SIG-M5 treated with dmso at 0.1 percent for 504 hours (cell line): ENCODE results near the gene PARD3.

Experiments used
- DNase-seq: peaks from one replicate; lab custom pipeline; 2025; ENCODE audit not compliant: unreplicated experiment; lab: John Stamatoyannopoulos, UW

PARD3 gene

GRCh38 chr10:34153663-34154382 is 661.3 kb downstream of the PARD3 start:
- DNase-seq: no peak

GRCh38 chr10:34152434-34152833 is 662.7 kb downstream of the PARD3 start:
- no peak for DNase-seq

- DNase-seq: no peak
These were observed 663.2 kb downstream of the PARD3 start for GRCh38 chr10:34151931-34152330.

- no peak for DNase-seq
These were observed 663.6 kb downstream of the PARD3 start for GRCh38 chr10:34151481-34151880.

GRCh38 chr10:34150103-34150502 is 665.0 kb downstream of the PARD3 start:
- no peak for DNase-seq

GRCh38 chr10:34148305-34148657 is 666.8 kb downstream of the PARD3 start:
- DNase-seq: no peak

- no peak for DNase-seq
These were observed 667.3 kb downstream of the PARD3 start for GRCh38 chr10:34147641-34148304.

- DNase-seq: no peak
These were observed 669.4 kb downstream of the PARD3 start for GRCh38 chr10:34145715-34146114.

- no peak for DNase-seq
These were observed 671.6 kb downstream of the PARD3 start for GRCh38 chr10:34143466-34143865.

GRCh38 chr10:34141032-34141680 is 673.9 kb downstream of the PARD3 start:
- DNase-seq: no peak

GRCh38 chr10:34139559-34139958 is 675.5 kb downstream of the PARD3 start:
- DNase-seq: no peak

- no peak for DNase-seq
These were observed 677.1 kb downstream of the PARD3 start for GRCh38 chr10:34137955-34138354.

- no peak for DNase-seq
These were observed 677.9 kb downstream of the PARD3 start for GRCh38 chr10:34137201-34137600.

- DNase-seq: no peak
These were observed 679.6 kb downstream of the PARD3 start for GRCh38 chr10:34135515-34135914.

- no peak for DNase-seq
These were observed 680.5 kb downstream of the PARD3 start for GRCh38 chr10:34134602-34135001.

GRCh38 chr10:34133406-34133805 is 681.7 kb downstream of the PARD3 start:
- DNase-seq: no peak

- DNase-seq: no peak
These were observed 683.9 kb downstream of the PARD3 start for GRCh38 chr10:34131152-34131551.

GRCh38 chr10:34127676-34128075 is 687.4 kb downstream of the PARD3 start:
- no peak for DNase-seq

- no peak for DNase-seq
These were observed 688.5 kb downstream of the PARD3 start for GRCh38 chr10:34126371-34127151.

- DNase-seq: no peak
These were observed 689.4 kb downstream of the PARD3 start for GRCh38 chr10:34125702-34126101.

GRCh38 chr10:34124522-34125035 is 690.5 kb downstream of the PARD3 start:
- peak; percentile 17 for DNase-seq
